Activated T-cell treated with anti-CD3 and anti-CD28 coated beads, Interleukin-2, amount 50 U/mL, for 4 hours (primary cell): ENCODE results near the gene MEN1. TPM values are rescaled to one million over a fixed set of nuclear protein-coding genes. Genes with fewer than 3 reads are reported as not detected.

Experiments
- ATAC-seq, 2 donors: fragments of 200-7000 bp; cut with Tn5 transposase; one replicate each; pipeline ENCODE4 v1.10.0; 2021
- DNase-seq: peaks from one replicate; pipeline ENCODE4 v3.0.0-alpha.2; 2020
- H3K27me3 Mint-ChIP-seq: one replicate; pipeline ENCODE4 v1.8.0; 2021; ENCODE audit warnings: low read depth, mixed read lengths
- H3K36me3 Mint-ChIP-seq: one replicate; pipeline ENCODE4 v1.8.0; 2022; ENCODE audit warnings: mixed read lengths; ENCODE audit not compliant: insufficient read depth
- H3K4me1 Mint-ChIP-seq: one replicate; pipeline ENCODE4 v1.8.0; 2021; ENCODE audit warnings: low read depth, mixed read lengths
- H3K4me3 Mint-ChIP-seq: one replicate; pipeline ENCODE4 v1.8.0; 2021; ENCODE audit warnings: mild to moderate bottlenecking, moderate library complexity, mixed read lengths
- H3K9me3 Mint-ChIP-seq: one replicate; pipeline ENCODE4 v1.8.0; 2021; ENCODE audit warnings: mixed read lengths
- total RNA-seq, 3 donors: library from RNA; stranded (reverse); gene quantifications; one replicate each; pipeline ENCODE4 v1.2.1, GENCODE V29; 2021

MEN1 gene
- total RNA-seq, 3 donors from 2014 or later = 50.7 to 61.2 (median 53.6) TPM

GRCh38 chr11:64803846-64804345 is 6.5 kb downstream of the MEN1 start:
- DNase-seq = no peak
- H3K4me3 Mint-ChIP-seq = peak overlapping the region; percentile 87
- H3K36me3 Mint-ChIP-seq = peaks cover 16% of the 10 kb centered on the region
- ATAC-seq = no peak
- H3K27me3 Mint-ChIP-seq = no peaks in the 10 kb centered on the region
- H3K4me1 Mint-ChIP-seq = peaks cover 29% of the 10 kb centered on the region
- no peaks in the 10 kb centered on the region for H3K9me3 Mint-ChIP-seq

GRCh38 chr11:64803158-64803845 is 7.0 kb downstream of the MEN1 start, which contains the start of gene MAP4K2:
Gene MAP4K2 (minus strand): TSS chr11:64803214. CDS start chr11:64803149, 65 bp downstream.
- no peaks in the 10 kb centered on the region for H3K9me3 Mint-ChIP-seq
- H3K4me3 Mint-ChIP-seq = peak within 1 kb of the TSS; percentile 87
- peaks cover 18% of the 10 kb centered on the region for H3K36me3 Mint-ChIP-seq
- DNase-seq (peak; percentile 82), ATAC-seq (peak; percentile 91)
- H3K27me3 Mint-ChIP-seq = no peaks in the 10 kb centered on the region
- H3K4me1 Mint-ChIP-seq = peaks cover 32% of the 10 kb centered on the region

DNA sequence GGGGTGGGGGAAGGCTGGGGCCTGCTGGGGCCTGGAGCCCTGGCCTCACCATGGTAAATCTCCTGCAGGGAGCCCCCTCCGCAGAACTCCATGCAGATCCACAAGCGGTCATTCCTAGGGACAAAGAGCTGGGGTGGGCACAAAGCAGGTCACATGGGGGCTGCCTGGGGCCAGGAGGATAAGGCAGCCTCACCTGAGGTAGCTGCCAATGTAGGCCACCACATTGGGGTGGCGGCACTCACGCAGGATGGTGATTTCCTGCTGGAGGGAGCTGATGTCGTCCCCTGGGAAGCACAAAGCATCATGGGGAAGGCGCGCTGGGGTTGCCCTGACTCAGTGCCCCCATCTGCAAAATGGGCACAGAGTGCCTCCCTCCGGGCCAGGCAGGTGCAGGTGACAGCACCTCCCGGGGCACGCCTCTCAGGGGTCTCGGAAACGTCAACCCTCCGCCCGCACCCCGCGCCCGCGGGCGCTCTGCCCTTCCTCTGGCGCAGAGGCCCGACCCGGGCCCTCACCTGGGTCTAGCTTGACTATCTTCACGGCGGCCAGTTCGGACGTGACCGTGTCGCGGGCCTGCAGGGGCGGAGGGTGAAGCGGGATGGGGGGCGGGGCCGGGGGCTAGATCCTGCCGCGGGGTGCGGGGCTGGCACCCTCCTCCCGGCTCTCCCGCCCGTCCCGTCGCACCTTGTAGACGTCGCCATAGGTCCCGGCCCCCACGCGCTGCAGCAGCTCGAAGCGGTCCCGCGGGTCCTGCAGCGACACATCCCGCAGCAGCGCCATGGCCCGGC is 7.8 kb downstream of the MEN1 start:
- Mint-ChIP-seq H3K9me3 (no peaks in the 10 kb centered on the region), H3K36me3 (peaks cover 16% of the 10 kb centered on the region), H3K4me3 (peak overlapping the region; percentile 78), H3K4me1 (peaks cover 32% of the 10 kb centered on the region), H3K27me3 (no peaks in the 10 kb centered on the region)
- peak in 1 of 2 donors; percentile 25 for ATAC-seq
- no peak for DNase-seq

- ATAC-seq (no peak), DNase-seq (no peak)
- no peaks in the 10 kb centered on the region for H3K9me3 Mint-ChIP-seq
- H3K27me3 Mint-ChIP-seq = no peaks in the 10 kb centered on the region
- peaks cover 32% of the 10 kb centered on the region for H3K4me1 Mint-ChIP-seq
- H3K4me3 Mint-ChIP-seq = peak overlapping the region; percentile 78
- H3K36me3 Mint-ChIP-seq = peaks cover 12% of the 10 kb centered on the region
Observed at GRCh38 chr11:64801561-64802369, 8.6 kb downstream of the MEN1 start.

GRCh38 chr11:64801158-64801464 is 9.2 kb downstream of the MEN1 start:
- Mint-ChIP-seq H3K4me3 (peak overlapping the region; percentile 78), H3K4me1 (peaks cover 32% of the 10 kb centered on the region), H3K27me3 (no peaks in the 10 kb centered on the region), H3K36me3 (peaks cover 7% of the 10 kb centered on the region), H3K9me3 (no peaks in the 10 kb centered on the region)
- no peak for DNase-seq
- no peak for ATAC-seq

GRCh38 chr11:64800303-64801157 is 9.8 kb downstream of the MEN1 start:
- Mint-ChIP-seq H3K4me3 (peak overlapping the region; percentile 26), H3K4me1 (peaks cover 32% of the 10 kb centered on the region), H3K36me3 (peaks cover 5% of the 10 kb centered on the region), H3K9me3 (no peaks in the 10 kb centered on the region), H3K27me3 (no peaks in the 10 kb centered on the region)
- ATAC-seq (no peak), DNase-seq (no peak)

DNA sequence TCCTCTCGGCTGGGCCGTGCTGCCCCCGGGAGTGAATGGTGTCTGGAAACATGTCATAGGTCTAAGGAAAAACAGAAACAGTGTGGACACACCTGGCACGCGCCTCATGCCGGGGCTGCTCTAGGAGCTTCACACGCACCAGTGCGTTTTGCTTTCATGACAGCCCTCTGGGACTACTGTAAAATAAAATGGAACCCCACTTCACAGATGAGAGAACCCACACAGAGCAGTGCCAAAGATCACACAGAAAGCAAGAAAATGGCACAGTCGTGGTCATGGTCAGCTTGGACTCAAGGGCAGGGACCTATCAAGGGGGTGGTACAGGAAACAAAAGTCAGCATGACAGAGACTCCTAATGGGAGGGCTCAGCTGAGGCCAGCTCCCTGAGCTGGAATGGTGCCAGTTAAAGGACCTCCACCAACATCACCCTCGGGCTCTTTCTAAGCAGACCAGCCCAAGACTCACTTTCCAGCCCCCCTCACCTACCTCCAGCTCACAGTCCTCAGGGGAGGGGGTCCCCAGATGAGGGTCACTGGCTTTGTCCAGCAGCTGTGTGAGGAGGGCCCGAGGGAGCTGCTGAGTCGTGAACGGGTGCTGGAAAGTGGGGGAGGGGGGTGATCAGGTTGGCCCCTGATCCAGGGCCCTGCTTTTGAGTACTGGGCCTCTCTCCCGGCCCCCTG is 10.6 kb downstream of the MEN1 start:
- Mint-ChIP-seq H3K27me3 (no peaks in the 10 kb centered on the region), H3K36me3 (peaks cover 5% of the 10 kb centered on the region), H3K9me3 (no peaks in the 10 kb centered on the region), H3K4me1 (peaks cover 35% of the 10 kb centered on the region), H3K4me3 (no peak overlapping the region)
- DNase-seq (no peak), ATAC-seq (no peak)

DNA sequence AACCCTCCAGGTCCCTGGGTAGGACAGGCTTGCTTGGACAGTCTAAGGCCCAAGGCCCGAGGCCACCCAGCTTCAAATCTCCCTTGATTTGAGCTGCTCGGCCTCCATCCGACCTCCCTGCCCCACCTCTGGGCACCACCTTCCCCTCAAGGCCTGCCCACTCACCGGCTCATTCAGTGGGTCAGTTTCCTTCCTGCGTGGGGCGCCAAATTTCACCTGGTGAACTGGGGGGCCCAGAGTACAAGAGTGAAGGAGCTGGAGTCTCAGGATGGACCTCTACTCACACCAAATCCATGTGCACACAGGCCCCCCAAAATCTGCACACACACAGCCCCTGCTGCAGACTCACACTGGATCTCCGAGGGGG is 11.1 kb downstream of the MEN1 start:
- no peaks in the 10 kb centered on the region for H3K9me3 Mint-ChIP-seq
- ATAC-seq (no peak), DNase-seq (no peak)
- H3K36me3 Mint-ChIP-seq = peaks cover 5% of the 10 kb centered on the region
- H3K4me1 Mint-ChIP-seq = peaks cover 39% of the 10 kb centered on the region
- no peak overlapping the region for H3K4me3 Mint-ChIP-seq
- no peaks in the 10 kb centered on the region for H3K27me3 Mint-ChIP-seq

GRCh38 chr11:64796757-64797541 is 13.4 kb downstream of the MEN1 start:
- Mint-ChIP-seq H3K9me3 (no peaks in the 10 kb centered on the region), H3K27me3 (no peaks in the 10 kb centered on the region), H3K4me3 (no peak overlapping the region), H3K36me3 (peaks cover 3% of the 10 kb centered on the region), H3K4me1 (peaks cover 43% of the 10 kb centered on the region)
- no peak for DNase-seq
- no peak for ATAC-seq

DNA sequence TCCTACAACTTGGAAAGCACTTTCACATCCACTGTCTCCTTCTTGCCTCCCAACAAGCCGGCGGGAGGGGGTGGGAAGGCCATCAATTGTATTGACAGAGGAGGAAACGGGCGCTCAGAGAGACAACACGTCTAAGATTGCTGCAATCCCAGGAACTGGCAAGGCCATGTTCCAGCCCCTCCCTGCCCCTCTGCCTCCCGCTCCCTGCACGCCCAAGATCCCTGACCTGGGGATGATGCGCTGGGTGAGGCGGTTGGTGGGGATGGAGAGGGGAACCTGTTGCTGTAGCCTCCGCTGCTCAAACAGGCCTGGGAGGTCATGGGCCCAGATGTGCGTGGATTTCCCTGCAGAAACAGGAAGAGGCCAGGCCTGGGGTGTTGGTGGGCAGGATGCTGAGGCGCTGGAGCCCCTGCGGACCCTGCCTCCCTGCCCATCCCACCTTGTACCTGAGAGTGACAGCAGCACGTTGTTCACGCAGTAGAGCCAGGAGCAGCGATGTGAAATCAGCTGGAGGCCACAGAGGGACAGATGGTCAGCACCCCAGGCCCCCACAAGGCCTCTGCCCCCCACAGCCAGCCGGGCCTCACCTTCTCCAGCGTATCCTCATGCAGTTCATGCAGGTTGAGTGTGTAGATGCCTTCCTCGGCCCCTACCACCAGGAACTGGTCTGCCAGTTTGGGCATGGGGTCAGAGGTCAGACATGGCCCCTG is 14.1 kb downstream of the MEN1 start:
- no peak for DNase-seq
- Mint-ChIP-seq H3K36me3 (peaks cover 3% of the 10 kb centered on the region), H3K9me3 (no peaks in the 10 kb centered on the region), H3K27me3 (no peaks in the 10 kb centered on the region), H3K4me1 (peaks cover 37% of the 10 kb centered on the region), H3K4me3 (no peak overlapping the region)
- no peak for ATAC-seq

- Mint-ChIP-seq H3K4me3 (no peak overlapping the region), H3K4me1 (peaks cover 30% of the 10 kb centered on the region), H3K9me3 (no peaks in the 10 kb centered on the region), H3K27me3 (no peaks in the 10 kb centered on the region), H3K36me3 (peaks cover 7% of the 10 kb centered on the region)
- ATAC-seq = no peak
- DNase-seq = no peak
Observed at GRCh38 chr11:64794526-64794925, 15.8 kb downstream of the MEN1 start.
